ENCODE results near the gene GJB3.
A peak's percentile ranks its signal among the peaks of the same experiment; 100 is the strongest.
"Not testable (repeated sequence)": the region's sequence is repeated elsewhere in the genome, so short reads cannot be mapped to it uniquely, and the experiment has no call there.

Gene GJB3

GRCh38 chr1:34781071-34781843 is at the start of gene GJB3:
TSS of gene GJB3 (plus strand) at chr1:34781214. CDS start at chr1:34784763, 3,549 bp downstream.
- no peak for TF ChIP-seq CTCF (IDR thresholded peaks at IDR 0.05; ENCODE audit: control extremely low read depth, extremely low read depth, low read depth, missing control alignments)
- DNase-seq (ENCODE audit: extremely low spot score), result no peak
- CTCF ChIA-PET, result interaction anchor here (1.3 kb wide), 1 partner anchor 71 kb away, joined by 6 read pairs; no protein-coding TSS in a partner anchor
- POLR2A ChIA-PET, result no interaction called here

- CTCF ChIA-PET, result interaction anchor here (0.8 to 1.3 kb wide), 2 partner anchors 10 to 11 kb away, joined by 3 to 4 read pairs; no protein-coding TSS in a partner anchor
- DNase-seq (ENCODE audit: extremely low spot score); POLR2A ChIA-PET: not testable (repeated sequence)
These were observed 48.2 kb upstream of the GJB3 start for GRCh38 chr1:34732831-34733230.

- DNase-seq (ENCODE audit: extremely low spot score), result no peak
- TF ChIP-seq CTCF (IDR thresholded peaks at IDR 0.05; ENCODE audit: control extremely low read depth, extremely low read depth, low read depth, missing control alignments), result no peak
- POLR2A ChIA-PET, result no interaction called here
- CTCF ChIA-PET, result no interaction called here
These were observed 44.3 kb upstream of the GJB3 start for GRCh38 chr1:34736692-34737091.

- CTCF ChIA-PET; POLR2A ChIA-PET; DNase-seq (ENCODE audit: extremely low spot score): not testable (repeated sequence)
These were observed 43.8 kb upstream of the GJB3 start for GRCh38 chr1:34737236-34737635.

- no peak for DNase-seq (ENCODE audit: extremely low spot score)
- CTCF ChIA-PET, result interaction anchor here (1.2 to 1.4 kb wide), 2 partner anchors 14 to 1106 kb away, joined by 3 to 4 read pairs; no protein-coding TSS in a partner anchor
These were observed 41.4 kb upstream of the GJB3 start for GRCh38 chr1:34739613-34740012.

GRCh38 chr1:34740161-34740868 is 40.7 kb upstream of the GJB3 start:
- no peak for TF ChIP-seq CTCF (IDR thresholded peaks at IDR 0.05; ENCODE audit: control extremely low read depth, extremely low read depth, low read depth, missing control alignments)
- ChIA-PET POLR2A (no interaction called here), CTCF (interaction anchor here (1.4 to 3.3 kb wide), 2 partner anchors 17 to 1107 kb away, joined by 4 to 13 read pairs; no protein-coding TSS in a partner anchor)
- no peak for DNase-seq (ENCODE audit: extremely low spot score)

More at GRCh38 chr1:34739613-34740012, 41.4 kb upstream of the GJB3 start:
- POLR2A ChIA-PET, result no interaction called here
- TF ChIP-seq CTCF (IDR thresholded peaks at IDR 0.05; ENCODE audit: control extremely low read depth, extremely low read depth, low read depth, missing control alignments), result no peak

GRCh38 chr1:34742667-34743270 is 38.2 kb upstream of the GJB3 start:
- ChIA-PET POLR2A (no interaction called here), CTCF (interaction anchor here (0.6 to 4.2 kb wide), 36 partner anchors 8 to 1134 kb away, joined by 3 to 31 read pairs (median 4); partner anchors contain the start of genes GJB4 and GJB5)
- peak; percentile 90 for DNase-seq (ENCODE audit: extremely low spot score)
- TF ChIP-seq CTCF (IDR thresholded peaks at IDR 0.05; ENCODE audit: control extremely low read depth, extremely low read depth, low read depth, missing control alignments), result peak; percentile 97

Measured in GM10248 (cell line).